Astrocyte (in vitro differentiated cells and primary cell): ENCODE results near the gene MYMK.

ENCODE experiments used
- EZH2 ChIP-seq: IDR thresholded peaks from 2 replicates; pipeline ENCODE4 v1.6.1; 2012; ENCODE audit warnings: mild to moderate bottlenecking, low read length, inconsistent platforms; ENCODE audit not compliant: insufficient read depth
- TF ChIP-seq, protein P1 (sequence below): IDR thresholded peaks from 2 replicates; pipeline ENCODE4 v1.5.1; 2011; ENCODE audit warnings: low read depth, mild to moderate bottlenecking, inconsistent platforms, low read length, moderate library complexity; ENCODE audit not compliant: insufficient read depth

DNA sequence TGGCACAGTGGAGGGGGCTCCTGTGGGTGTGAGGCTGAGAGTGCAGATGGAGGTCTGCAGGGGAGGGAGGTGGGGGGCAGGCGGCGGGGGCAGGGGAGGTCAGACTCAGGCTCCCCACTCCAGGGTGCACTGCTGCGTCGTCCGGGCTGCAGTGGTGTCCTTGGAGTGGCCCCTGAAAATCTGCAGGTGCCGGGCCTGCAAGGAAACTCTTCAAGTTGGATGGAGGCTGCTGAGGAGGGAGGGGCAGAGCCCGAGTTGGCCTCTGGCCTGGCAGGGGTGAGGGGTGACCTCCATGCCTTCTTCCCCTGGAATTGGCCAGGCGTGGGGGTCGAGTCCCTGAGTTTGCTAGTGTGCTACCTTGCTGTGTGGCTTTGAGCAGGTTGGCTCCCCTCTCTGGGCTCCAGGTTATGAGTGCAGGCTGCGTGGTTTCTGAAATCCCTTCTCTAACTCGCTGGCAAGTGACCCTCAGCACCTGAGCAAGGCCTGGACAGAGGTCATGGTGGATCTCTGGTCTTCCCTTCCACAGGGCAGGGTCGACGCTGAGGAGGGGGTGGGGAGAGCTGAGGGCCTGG is 10.6 kb upstream of the MYMK start:
- TF ChIP-seq, protein P1, sequence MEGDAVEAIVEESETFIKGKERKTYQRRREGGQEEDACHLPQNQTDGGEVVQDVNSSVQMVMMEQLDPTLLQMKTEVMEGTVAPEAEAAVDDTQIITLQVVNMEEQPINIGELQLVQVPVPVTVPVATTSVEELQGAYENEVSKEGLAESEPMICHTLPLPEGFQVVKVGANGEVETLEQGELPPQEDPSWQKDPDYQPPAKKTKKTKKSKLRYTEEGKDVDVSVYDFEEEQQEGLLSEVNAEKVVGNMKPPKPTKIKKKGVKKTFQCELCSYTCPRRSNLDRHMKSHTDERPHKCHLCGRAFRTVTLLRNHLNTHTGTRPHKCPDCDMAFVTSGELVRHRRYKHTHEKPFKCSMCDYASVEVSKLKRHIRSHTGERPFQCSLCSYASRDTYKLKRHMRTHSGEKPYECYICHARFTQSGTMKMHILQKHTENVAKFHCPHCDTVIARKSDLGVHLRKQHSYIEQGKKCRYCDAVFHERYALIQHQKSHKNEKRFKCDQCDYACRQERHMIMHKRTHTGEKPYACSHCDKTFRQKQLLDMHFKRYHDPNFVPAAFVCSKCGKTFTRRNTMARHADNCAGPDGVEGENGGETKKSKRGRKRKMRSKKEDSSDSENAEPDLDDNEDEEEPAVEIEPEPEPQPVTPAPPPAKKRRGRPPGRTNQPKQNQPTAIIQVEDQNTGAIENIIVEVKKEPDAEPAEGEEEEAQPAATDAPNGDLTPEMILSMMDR, result no peak
- TF ChIP-seq EZH2, result no peak
